ENCODE data around the gene PBRM1. TPM values are rescaled to one million over a fixed set of nuclear protein-coding genes. Genes with fewer than 3 reads are reported as not detected.

PBRM1 gene
- total and polyA plus RNA-seq, 2 of the 8 experiments (the other 6 are each of a cell fraction or from before 2014, with no cell fraction given), result 19.3 to 65.8 TPM

DNA sequence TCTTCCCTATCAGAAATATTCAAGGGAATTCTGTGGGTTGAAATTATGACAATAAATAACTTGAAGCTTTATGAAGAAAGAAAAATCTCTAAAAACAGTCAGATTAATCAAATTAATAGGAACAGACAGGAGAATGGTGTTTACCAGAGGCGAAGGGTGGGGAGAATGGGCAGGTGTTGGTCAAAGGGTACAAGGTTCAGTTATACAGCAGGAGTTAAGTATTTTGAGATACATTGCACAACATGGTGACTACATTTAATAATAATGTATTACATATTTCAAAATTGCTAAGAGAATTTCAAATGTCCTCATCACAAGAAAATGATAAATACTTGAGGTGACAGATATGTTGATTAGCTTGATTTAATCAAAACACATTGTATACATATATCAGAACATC, 38.8 kb upstream of the PBRM1 start (continued):
- TF ChIP-seq RBBP5 (IDR thresholded peaks at IDR 0.05; ENCODE audit: borderline replicate concordance, low read depth, low read length) (no peak), BACH1 (IDR thresholded peaks at IDR 0.05; ENCODE audit: low read length) (no peak), TCF12 (IDR thresholded peaks at IDR 0.05; ENCODE audit: low read depth, low read length) (no peak), SIX5 (IDR thresholded peaks at IDR 0.05; ENCODE audit: low read depth, low read length) (no peak), JUN (IDR thresholded peaks at IDR 0.05; ENCODE audit: low read depth, low read length) (no peak)

All from H1 (cell line).